ENCODE results near the gene TINCR. TPM values are rescaled to one million over a fixed set of nuclear protein-coding genes. Genes with fewer than 3 reads are reported as not detected.
A peak's percentile ranks its signal among the peaks of the same experiment; 100 is the strongest.
"Not testable (repeated sequence)": the region's sequence is repeated elsewhere in the genome, so short reads cannot be mapped to it uniquely, and the experiment has no call there.

TINCR gene
- total and polyA plus RNA-seq, 10 donors, result 0.05 to 0.73 (median 0.26) TPM; not detected in 2

DNA sequence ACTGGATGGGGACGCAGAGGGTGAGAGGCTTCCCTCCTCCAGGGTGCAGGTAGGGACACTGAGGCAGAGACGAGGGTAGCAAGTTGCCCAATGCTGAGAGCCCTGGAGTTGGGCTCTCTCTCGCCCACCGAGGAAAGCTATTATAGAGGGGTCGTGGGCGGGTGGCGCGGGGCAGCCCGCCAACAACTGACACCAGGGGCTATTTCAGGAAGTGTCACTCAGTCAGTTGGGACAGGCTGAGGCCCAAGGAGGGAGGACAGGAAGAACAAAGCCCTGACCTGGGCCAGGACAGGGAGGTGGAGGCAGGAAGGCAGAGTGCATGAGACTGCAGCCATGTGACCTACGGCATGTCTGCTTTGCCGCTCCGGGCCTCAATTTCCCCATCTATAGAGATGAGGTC, 29.9 kb downstream of the TINCR start:
- Histone ChIP-seq H3K4me3 (no peak overlapping the region), H3K27ac (no peak overlapping the region), H3K36me3 (no peaks in the 10 kb centered on the region), H3K4me1 (no peaks in the 10 kb centered on the region), H3K9me3 (peaks cover 6 to 38% (median 29%) of the 10 kb centered on the region in 8 donors), H3K27me3 (replicated peaks in 1 of 7) (peaks cover 0 to 64% (median 33%) of the 10 kb centered on the region in 7 donors)
- WGBS, 5 donors, result 50 to 67% (median 55%) methylated on average over 12 of the region's 12 CpGs
- DNase-seq, result no peak
- intact Hi-C loops (cut with DNase I; ENCODE audit: low total_unique reads), result no loop called here
- TF ChIP-seq POLR2AphosphoS5 (IDR thresholded peaks at IDR 0.05), result no peak
- TF ChIP-seq, protein P1, sequence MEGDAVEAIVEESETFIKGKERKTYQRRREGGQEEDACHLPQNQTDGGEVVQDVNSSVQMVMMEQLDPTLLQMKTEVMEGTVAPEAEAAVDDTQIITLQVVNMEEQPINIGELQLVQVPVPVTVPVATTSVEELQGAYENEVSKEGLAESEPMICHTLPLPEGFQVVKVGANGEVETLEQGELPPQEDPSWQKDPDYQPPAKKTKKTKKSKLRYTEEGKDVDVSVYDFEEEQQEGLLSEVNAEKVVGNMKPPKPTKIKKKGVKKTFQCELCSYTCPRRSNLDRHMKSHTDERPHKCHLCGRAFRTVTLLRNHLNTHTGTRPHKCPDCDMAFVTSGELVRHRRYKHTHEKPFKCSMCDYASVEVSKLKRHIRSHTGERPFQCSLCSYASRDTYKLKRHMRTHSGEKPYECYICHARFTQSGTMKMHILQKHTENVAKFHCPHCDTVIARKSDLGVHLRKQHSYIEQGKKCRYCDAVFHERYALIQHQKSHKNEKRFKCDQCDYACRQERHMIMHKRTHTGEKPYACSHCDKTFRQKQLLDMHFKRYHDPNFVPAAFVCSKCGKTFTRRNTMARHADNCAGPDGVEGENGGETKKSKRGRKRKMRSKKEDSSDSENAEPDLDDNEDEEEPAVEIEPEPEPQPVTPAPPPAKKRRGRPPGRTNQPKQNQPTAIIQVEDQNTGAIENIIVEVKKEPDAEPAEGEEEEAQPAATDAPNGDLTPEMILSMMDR (IDR thresholded peaks at IDR 0.05 in 8 of 11, conservative IDR thresholded peaks at IDR 0.05 in 3 of 11), result no peak
- TF ChIP-seq POLR2A (IDR thresholded peaks at IDR 0.05), result no peak

DNA sequence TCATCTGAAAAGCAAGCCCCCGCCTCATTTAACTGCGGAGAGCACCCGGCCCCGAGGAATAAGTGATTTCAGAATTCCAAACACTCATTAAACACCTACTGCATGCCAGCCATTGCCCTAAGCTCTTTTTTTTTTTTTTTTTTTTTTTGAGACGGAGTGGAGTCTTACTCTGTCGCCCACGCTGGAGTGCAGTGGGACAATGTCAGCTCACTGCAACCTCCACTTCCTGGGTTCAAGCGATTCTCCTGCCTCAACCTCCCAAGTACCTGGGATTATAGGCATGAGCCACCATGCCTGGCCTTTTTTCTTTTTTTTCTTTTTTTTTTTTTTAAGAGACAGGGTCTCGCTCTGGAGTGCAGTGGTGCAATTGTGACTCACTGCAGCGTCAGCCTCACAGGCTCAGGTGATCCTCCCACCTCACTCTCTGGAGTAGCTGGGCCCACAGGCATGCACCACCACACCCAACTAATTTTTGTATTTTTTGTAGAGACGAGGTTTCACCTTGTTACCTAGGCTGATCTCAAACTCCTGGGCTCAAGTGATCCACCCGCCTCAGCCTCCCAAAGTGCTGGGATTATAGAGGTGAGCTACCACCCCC, 30.7 kb downstream of the TINCR start:
- H3K4me3 ChIP-seq; H3K36me3 ChIP-seq; H3K4me1 ChIP-seq; H3K27ac ChIP-seq; DNase-seq; intact Hi-C loops (cut with DNase I; ENCODE audit: low total_unique reads): not testable (repeated sequence)
- WGBS, 5 donors, result 58 to 69% (median 69%) methylated on average over 12 of the region's 12 CpGs
- Histone ChIP-seq H3K9me3 (peaks cover 6 to 41% (median 33%) of the 10 kb centered on the region in 8 donors), H3K27me3 (replicated peaks in 1 of 7) (peaks cover 0 to 64% (median 33%) of the 10 kb centered on the region in 7 donors)

DNA sequence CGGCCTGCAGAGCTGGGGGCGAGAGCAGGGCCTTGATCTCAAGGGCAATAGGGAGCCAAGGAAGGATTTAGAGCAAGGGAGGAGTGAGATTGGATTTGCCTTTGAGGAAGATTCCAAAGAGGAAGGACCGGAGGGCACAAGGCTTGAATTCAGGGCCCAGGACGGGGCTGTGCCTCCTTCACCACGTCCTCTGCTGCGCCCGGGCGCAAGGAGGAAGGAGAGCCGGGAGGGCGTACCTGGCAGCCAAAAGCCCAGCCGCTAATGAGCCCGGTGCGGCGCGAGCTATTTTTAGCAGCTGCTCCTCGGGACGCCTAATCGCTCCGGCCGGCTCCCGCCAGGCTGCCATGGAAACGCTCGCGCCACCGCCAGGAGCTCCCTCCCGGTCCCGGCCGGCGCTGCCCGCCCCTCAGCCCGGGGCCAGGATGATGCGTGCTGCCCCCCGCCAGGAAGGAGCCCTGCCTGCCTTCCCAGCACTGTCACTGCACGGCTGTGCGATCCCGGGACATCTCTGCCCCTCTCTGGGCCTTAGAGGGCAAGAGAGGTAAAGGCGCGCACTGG, 31.3 kb downstream of the TINCR start:
- TF ChIP-seq, protein P1 (IDR thresholded peaks at IDR 0.05 in 8 of 11, conservative IDR thresholded peaks at IDR 0.05 in 3 of 11), result no peak
- TF ChIP-seq POLR2AphosphoS5 (IDR thresholded peaks at IDR 0.05) (no peak), POLR2A (IDR thresholded peaks at IDR 0.05) (no peak)
- no peak for DNase-seq
- Histone ChIP-seq H3K36me3 (no peaks in the 10 kb centered on the region), H3K4me1 (no peaks in the 10 kb centered on the region), H3K9me3 (peaks cover 6 to 41% (median 33%) of the 10 kb centered on the region in 8 donors), H3K4me3 (no peak overlapping the region), H3K27ac (no peak overlapping the region), H3K27me3 (replicated peaks in 1 of 7) (peaks cover 0 to 64% (median 33%) of the 10 kb centered on the region in 7 donors)
- intact Hi-C loops (cut with DNase I; ENCODE audit: low total_unique reads), result no loop called here
- 8 to 15% (median 9%) methylated on average over 26 to 38 of the region's 38 CpGs for WGBS, 5 donors

DNA sequence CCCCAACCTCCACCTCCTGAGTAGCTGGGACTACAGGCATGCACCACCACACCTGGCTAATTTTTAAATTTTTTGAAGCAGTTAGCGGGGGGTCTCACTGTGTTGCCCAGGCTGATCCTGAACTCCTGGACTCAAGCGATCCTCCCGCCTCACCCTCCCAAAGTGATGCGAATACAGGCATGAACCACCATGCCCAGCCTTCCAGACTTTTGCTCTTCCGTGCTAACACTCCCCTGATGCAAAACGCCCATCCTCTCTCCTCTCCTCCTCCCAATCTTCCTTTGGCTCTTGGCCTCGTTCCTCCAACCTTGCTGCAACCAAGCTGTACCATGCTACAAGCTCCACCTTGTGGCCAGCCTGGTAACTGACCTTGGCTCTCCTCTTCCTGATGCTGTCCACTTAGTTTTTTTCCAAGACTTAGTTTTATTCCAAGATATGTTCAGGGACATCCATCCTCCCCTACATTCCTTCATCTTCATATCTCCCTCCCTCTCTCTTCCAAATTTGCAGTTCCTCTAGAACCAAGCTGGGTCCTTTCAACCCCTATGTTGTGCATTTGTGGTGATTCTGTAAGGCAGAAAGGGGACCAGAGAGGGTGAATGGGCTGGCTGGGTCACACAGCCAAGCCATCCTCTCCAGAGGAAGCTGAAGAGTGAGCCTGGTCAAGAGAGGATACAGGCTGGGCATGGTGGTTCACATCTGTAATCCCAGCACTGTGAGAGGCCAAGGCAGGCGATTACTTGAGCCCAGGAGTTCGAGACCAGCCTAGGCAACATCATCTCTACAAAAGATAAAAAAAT, 32.8 kb downstream of the TINCR start:
- Histone ChIP-seq H3K4me3 (peak overlapping the region in 1 of 8 donors; percentile 4), H3K27me3 (replicated peaks in 1 of 7) (peaks cover 0 to 67% (median 32%) of the 10 kb centered on the region in 7 donors), H3K9me3 (peaks cover 6 to 41% (median 33%) of the 10 kb centered on the region in 8 donors), H3K27ac (no peak overlapping the region), H3K36me3 (no peaks in the 10 kb centered on the region), H3K4me1 (no peaks in the 10 kb centered on the region)
- DNase-seq, result no peak
- 71 to 85% (median 75%) methylated on average over 9 of the region's 9 CpGs for WGBS, 5 donors
- intact Hi-C loops (cut with DNase I; ENCODE audit: low total_unique reads), result no loop called here
- TF ChIP-seq POLR2AphosphoS5 (IDR thresholded peaks at IDR 0.05), result no peak
- TF ChIP-seq, protein P1 (IDR thresholded peaks at IDR 0.05 in 8 of 11, conservative IDR thresholded peaks at IDR 0.05 in 3 of 11), result peak in 2 of 11 experiments; percentile 7 to 20
